IgD-negative memory B cell (primary cell): ENCODE results near the gene ARHGAP29. TPM values are rescaled to one million over a fixed set of nuclear protein-coding genes. Genes with fewer than 3 reads are reported as not detected.

Experiments
- polyA plus RNA-seq: library from polyadenylated mRNA; unstranded; fragments of 300-500 nt; fragmentation: Illumina TruSeq; gene quantifications from one replicate; pipeline ENCODE4 v1.2.3, GENCODE V29; 2021

The ARHGAP29 gene
- polyA plus RNA-seq, 1 donor from 2014 or later: not detected

Other genes with a start within 250 kb of the ARHGAP29 start
- gene ABCA4, start 116.4 kb downstream of the ARHGAP29 start, polyA plus RNA-seq: not detected
- 9.0 TPM for gene ABCD3, start 180.8 kb upstream of the ARHGAP29 start, polyA plus RNA-seq